GM10847 (cell line): ENCODE data around the gene ATF3.

Experiments used
- POLR2A ChIP-seq: IDR thresholded peaks from 2 replicates; pipeline ENCODE4 v1.6.1; 2011; ENCODE audit not compliant: insufficient read length; ENCODE audit errors: extremely low read depth

Gene ATF3

GRCh38 chr1:212625781-212626450 lies 17.4 kb downstream of the ATF3 start:
- no peak for TF ChIP-seq POLR2A

- TF ChIP-seq POLR2A, result no peak
Measured at GRCh38 chr1:212628046-212628445, 19.5 kb downstream of the ATF3 start.

GRCh38 chr1:212628813-212629415 lies 20.4 kb downstream of the ATF3 start:
- TF ChIP-seq POLR2A, result no peak

GRCh38 chr1:212629450-212630157 lies 21.0 kb downstream of the ATF3 start:
- no peak for TF ChIP-seq POLR2A

- TF ChIP-seq POLR2A, result no peak
Measured at GRCh38 chr1:212630158-212630900, 21.8 kb downstream of the ATF3 start.

- no peak for TF ChIP-seq POLR2A
Measured at GRCh38 chr1:212633161-212633560, 24.6 kb downstream of the ATF3 start.

- TF ChIP-seq POLR2A, result no peak
Measured at GRCh38 chr1:212634252-212634651, 25.7 kb downstream of the ATF3 start.

GRCh38 chr1:212635141-212635631 lies 26.6 kb downstream of the ATF3 start:
- TF ChIP-seq POLR2A, result no peak

- no peak for TF ChIP-seq POLR2A
Measured at GRCh38 chr1:212637902-212638301, 29.3 kb downstream of the ATF3 start.

GRCh38 chr1:212638492-212639151 lies 30.1 kb downstream of the ATF3 start:
- no peak for TF ChIP-seq POLR2A

GRCh38 chr1:212640223-212640878 lies 31.8 kb downstream of the ATF3 start:
- no peak for TF ChIP-seq POLR2A

- TF ChIP-seq POLR2A, result no peak
Measured at GRCh38 chr1:212641956-212642355, 33.4 kb downstream of the ATF3 start.

- TF ChIP-seq POLR2A, result no peak
Measured at GRCh38 chr1:212643877-212644276, 35.3 kb downstream of the ATF3 start.

GRCh38 chr1:212644866-212645545 lies 36.4 kb downstream of the ATF3 start:
- no peak for TF ChIP-seq POLR2A
